Hematopoietic multipotent progenitor cell treated with erythropoietin and hydrocortisone succinate and interleukin-3 and kit ligand, for 15 days (in vitro differentiated cells): Measurements from ENCODE around the gene PPP1R3E.

ENCODE experiments used
- DNase-seq: peaks from one replicate; pipeline ENCODE4 v3.0.0-alpha.2; 2015; ENCODE audit warnings: low spot score

PPP1R3E gene

DNA sequence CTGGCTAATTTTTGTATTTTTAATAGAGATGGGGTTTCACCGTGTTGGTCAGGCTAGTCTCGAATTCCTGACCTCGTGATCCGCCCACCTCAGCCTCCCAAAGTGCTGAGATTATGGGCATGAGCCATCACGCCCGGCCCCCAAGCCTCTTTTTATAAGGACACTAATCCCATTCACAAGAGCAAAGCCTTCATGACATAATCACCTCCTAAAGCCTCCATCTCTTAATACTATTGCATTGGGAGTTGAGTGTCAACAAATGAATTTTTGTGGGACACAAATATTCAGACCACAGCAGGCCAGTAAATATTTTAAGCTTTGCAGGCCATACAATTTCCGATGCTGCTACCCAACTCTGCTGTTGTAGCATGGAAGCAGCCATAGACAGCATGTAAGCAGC, 54.1 kb downstream of the PPP1R3E start:
- no peak for DNase-seq
